Progenitor cell of endocrine pancreas (in vitro differentiated cells): Measurements from ENCODE around the gene CNBD2. TPM values are rescaled to one million over a fixed set of nuclear protein-coding genes. Genes with fewer than 3 reads are reported as not detected.
A peak's percentile ranks its signal among the peaks of the same experiment; 100 is the strongest.
"Not testable (repeated sequence)": the region's sequence is repeated elsewhere in the genome, so short reads cannot be mapped to it uniquely, and the experiment has no call there.

Experiments used
- DNase-seq: peaks from one replicate; pipeline ENCODE4 v3.0.0; 2021; ENCODE audit warnings: low spot score; ENCODE audit not compliant: unreplicated experiment
- H3K27ac Mint-ChIP-seq: 2 replicates; pipeline ENCODE4 v1.8.0; 2021; ENCODE audit warnings: mild to moderate bottlenecking, moderate library complexity, mixed read lengths
- H3K27me3 Mint-ChIP-seq: 2 replicates; pipeline ENCODE4 v1.8.0; 2021; ENCODE audit warnings: mixed read lengths
- H3K36me3 Mint-ChIP-seq: 2 replicates; pipeline ENCODE4 v1.8.0; 2022; ENCODE audit warnings: mixed read lengths; ENCODE audit not compliant: insufficient read depth
- H3K4me1 Mint-ChIP-seq: 2 replicates; pipeline ENCODE4 v1.8.0; 2021; ENCODE audit warnings: low read depth, mixed read lengths
- H3K4me3 Mint-ChIP-seq: 2 replicates; pipeline ENCODE4 v1.8.0; 2021; ENCODE audit warnings: low read depth, mild to moderate bottlenecking, moderate library complexity, mixed read lengths
- H3K9me3 Mint-ChIP-seq: 2 replicates; pipeline ENCODE4 v1.8.0; 2021; ENCODE audit warnings: low read depth, mixed read lengths
- CTCF ChIP-seq: fragments of 200-600 bp; sonication (generic); IDR thresholded peaks from one replicate; pipeline ENCODE4 v1.5.0; 2021; ENCODE audit warnings: antibody characterized with exemption, mild to moderate bottlenecking; ENCODE audit not compliant: unreplicated experiment
- total RNA-seq: library from RNA; stranded (reverse); gene quantifications from 2 replicates; pipeline ENCODE4 v1.2.1, GENCODE V29; 2021

The CNBD2 gene
- total RNA-seq, 1 donor from 2014 or later = 3.6 TPM

GRCh38 chr20:36051318-36052116, 83.1 kb downstream of the CNBD2 start:
- DNase-seq = no peak
- Mint-ChIP-seq H3K27me3 (no peaks in the 10 kb centered on the region), H3K9me3 (no peaks in the 10 kb centered on the region), H3K4me1 (peaks cover 32% of the 10 kb centered on the region), H3K27ac (peak overlapping the region; percentile 91), H3K36me3 (peaks cover 8% of the 10 kb centered on the region), H3K4me3 (peak overlapping the region; percentile 91)
- no peak for TF ChIP-seq CTCF

- Mint-ChIP-seq H3K36me3 (peaks cover 8% of the 10 kb centered on the region), H3K27ac (no peak overlapping the region), H3K9me3 (no peaks in the 10 kb centered on the region)
Measured at GRCh38 chr20:36052117-36052513, 83.7 kb downstream of the CNBD2 start.

GRCh38 chr20:36053863-36054518, 85.6 kb downstream of the CNBD2 start:
- not testable (repeated sequence) for H3K9me3 Mint-ChIP-seq, H3K36me3 Mint-ChIP-seq, DNase-seq, H3K4me3 Mint-ChIP-seq, H3K27me3 Mint-ChIP-seq
- Mint-ChIP-seq H3K27ac (peak overlapping the region; percentile 34), H3K4me1 (peaks cover 19% of the 10 kb centered on the region)

More at GRCh38 chr20:36052117-36052513, 83.7 kb downstream of the CNBD2 start:
- peaks cover 32% of the 10 kb centered on the region for H3K4me1 Mint-ChIP-seq
- peak overlapping the region; percentile 91 for H3K4me3 Mint-ChIP-seq
- DNase-seq = no peak
- no peaks in the 10 kb centered on the region for H3K27me3 Mint-ChIP-seq
- no peak for TF ChIP-seq CTCF

GRCh38 chr20:36055145-36055544, 86.8 kb downstream of the CNBD2 start:
- Mint-ChIP-seq H3K27me3 (no peaks in the 10 kb centered on the region), H3K27ac (no peak overlapping the region), H3K36me3 (no peaks in the 10 kb centered on the region), H3K4me1 (peaks cover 13% of the 10 kb centered on the region), H3K4me3 (no peak overlapping the region), H3K9me3 (no peaks in the 10 kb centered on the region)
- no peak for TF ChIP-seq CTCF
- no peak for DNase-seq

GRCh38 chr20:36060676-36061075, 92.3 kb downstream of the CNBD2 start:
- no peak overlapping the region for H3K27ac Mint-ChIP-seq
- no peaks in the 10 kb centered on the region for H3K27me3 Mint-ChIP-seq
- H3K4me3 Mint-ChIP-seq = no peak overlapping the region
- H3K4me1 Mint-ChIP-seq = peaks cover 1% of the 10 kb centered on the region
- H3K9me3 Mint-ChIP-seq = no peaks in the 10 kb centered on the region
- DNase-seq = no peak
- no peaks in the 10 kb centered on the region for H3K36me3 Mint-ChIP-seq
- TF ChIP-seq CTCF = no peak

GRCh38 chr20:36061754-36062153, 93.4 kb downstream of the CNBD2 start:
- DNase-seq = no peak
- Mint-ChIP-seq H3K4me1 (peaks cover 1% of the 10 kb centered on the region), H3K9me3 (no peaks in the 10 kb centered on the region), H3K36me3 (no peaks in the 10 kb centered on the region), H3K27me3 (no peaks in the 10 kb centered on the region), H3K4me3 (no peak overlapping the region), H3K27ac (no peak overlapping the region)
- no peak for TF ChIP-seq CTCF
